ENCODE results near the gene ARMH1.

- TF ChIP-seq, protein P1, sequence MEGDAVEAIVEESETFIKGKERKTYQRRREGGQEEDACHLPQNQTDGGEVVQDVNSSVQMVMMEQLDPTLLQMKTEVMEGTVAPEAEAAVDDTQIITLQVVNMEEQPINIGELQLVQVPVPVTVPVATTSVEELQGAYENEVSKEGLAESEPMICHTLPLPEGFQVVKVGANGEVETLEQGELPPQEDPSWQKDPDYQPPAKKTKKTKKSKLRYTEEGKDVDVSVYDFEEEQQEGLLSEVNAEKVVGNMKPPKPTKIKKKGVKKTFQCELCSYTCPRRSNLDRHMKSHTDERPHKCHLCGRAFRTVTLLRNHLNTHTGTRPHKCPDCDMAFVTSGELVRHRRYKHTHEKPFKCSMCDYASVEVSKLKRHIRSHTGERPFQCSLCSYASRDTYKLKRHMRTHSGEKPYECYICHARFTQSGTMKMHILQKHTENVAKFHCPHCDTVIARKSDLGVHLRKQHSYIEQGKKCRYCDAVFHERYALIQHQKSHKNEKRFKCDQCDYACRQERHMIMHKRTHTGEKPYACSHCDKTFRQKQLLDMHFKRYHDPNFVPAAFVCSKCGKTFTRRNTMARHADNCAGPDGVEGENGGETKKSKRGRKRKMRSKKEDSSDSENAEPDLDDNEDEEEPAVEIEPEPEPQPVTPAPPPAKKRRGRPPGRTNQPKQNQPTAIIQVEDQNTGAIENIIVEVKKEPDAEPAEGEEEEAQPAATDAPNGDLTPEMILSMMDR (IDR thresholded peaks at IDR 0.05; ENCODE audit: borderline replicate concordance, extremely low read depth, low read length, poor library complexity, severe bottlenecking) = no peak
- no peak for TF ChIP-seq EZH2 (IDR thresholded peaks at IDR 0.05; ENCODE audit: borderline replicate concordance, low read depth, low read length, severe bottlenecking)
These were observed 38.3 kb upstream of the ARMH1 start for GRCh38 chr1:44636083-44636687.

Measured in DND-41 (cell line).